CD4-positive, alpha-beta T cell treated with Interleukin-4 for 4 hours (primary cell): ENCODE results near the gene TDRD6.
"Not testable (repeated sequence)": the region's sequence is repeated elsewhere in the genome, so short reads cannot be mapped to it uniquely, and the experiment has no call there.

Experiments used
- DNase-seq: peaks from one replicate; pipeline ENCODE4 v3.0.0-alpha.2; 2020

The TDRD6 gene

DNA sequence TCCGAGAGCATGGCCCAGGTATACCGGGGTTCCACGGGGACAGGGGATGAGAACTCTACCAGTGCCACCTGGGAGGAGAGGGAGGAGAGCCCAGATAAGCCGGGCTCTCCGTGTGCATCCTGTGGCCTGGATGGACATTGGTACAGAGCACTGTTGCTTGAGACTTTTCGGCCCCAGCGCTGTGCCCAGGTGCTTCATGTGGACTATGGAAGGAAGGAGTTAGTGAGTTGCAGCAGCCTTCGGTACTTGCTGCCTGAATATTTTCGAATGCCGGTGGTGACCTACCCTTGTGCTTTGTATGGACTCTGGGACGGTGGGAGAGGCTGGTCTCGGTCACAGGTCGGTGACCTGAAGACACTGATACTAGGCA, 1.3 kb downstream of the TDRD6 start:
- no peak for DNase-seq

DNA sequence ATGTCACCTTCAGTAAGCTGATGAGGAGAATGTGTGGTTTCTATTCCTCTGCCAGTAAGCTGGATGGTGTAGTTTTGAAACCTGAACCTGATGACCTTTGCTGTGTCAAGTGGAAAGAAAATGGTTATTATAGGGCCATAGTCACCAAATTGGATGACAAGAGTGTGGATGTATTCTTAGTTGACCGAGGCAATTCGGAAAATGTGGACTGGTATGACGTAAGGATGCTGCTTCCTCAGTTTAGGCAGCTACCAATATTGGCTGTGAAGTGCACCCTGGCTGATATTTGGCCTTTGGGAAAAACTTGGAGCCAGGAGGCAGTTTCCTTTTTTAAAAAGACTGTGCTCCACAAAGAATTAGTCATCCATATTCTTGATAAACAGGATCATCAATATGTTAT, 2.0 kb downstream of the TDRD6 start:
- DNase-seq: no peak

DNA sequence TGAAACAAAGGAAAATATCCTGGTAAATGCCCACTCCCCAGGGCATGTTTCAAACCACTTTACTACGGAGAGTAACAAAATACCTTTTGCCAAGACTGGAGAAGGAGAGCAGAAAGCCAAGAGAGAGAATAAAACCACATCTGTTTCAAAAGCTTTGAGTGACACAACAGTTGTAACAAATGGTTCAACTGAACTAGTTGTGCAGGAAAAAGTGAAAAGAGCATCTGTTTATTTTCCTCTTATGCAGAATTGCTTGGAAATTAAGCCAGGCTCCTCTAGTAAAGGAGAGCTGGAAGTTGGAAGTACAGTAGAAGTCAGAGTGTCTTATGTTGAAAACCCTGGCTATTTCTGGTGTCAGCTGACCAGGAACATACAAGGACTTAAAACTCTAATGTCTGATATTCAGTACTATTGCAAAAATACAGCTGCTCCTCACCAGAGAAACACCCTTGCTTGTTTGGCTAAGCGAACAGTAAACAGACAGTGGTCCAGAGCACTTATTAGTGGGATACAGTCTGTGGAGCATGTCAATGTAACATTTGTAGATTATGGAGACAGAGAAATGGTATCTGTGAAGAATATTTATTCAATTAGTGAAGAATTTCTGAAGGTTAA, 2.6 kb downstream of the TDRD6 start:
- DNase-seq: no peak

DNA sequence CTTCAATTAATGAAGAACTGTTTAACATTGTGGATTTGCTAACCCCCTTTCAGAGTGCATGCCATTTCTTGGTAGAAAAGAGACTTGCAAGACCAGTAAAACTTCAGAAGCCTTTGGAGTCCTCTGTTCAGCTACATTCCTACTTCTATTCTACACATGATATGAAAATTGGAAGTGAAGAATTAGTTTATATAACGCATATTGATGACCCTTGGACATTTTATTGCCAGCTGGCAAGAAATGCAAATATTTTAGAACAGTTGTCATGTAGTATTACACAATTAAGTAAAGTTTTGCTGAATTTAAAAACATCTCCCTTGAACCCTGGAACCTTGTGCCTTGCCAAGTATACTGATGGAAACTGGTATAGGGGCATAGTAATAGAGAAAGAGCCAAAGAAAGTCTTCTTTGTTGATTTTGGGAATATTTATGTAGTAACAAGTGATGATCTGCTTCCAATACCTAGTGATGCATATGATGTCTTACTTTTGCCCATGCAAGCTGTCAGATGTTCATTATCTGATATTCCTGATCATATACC, 3.3 kb downstream of the TDRD6 start:
- DNase-seq: no peak

- no peak for DNase-seq
Measured at GRCh38 chr6:46699970-46700369, 12.3 kb downstream of the TDRD6 start.

GRCh38 chr6:46704562-46704961, 16.9 kb downstream of the TDRD6 start:
- DNase-seq: no peak

DNA sequence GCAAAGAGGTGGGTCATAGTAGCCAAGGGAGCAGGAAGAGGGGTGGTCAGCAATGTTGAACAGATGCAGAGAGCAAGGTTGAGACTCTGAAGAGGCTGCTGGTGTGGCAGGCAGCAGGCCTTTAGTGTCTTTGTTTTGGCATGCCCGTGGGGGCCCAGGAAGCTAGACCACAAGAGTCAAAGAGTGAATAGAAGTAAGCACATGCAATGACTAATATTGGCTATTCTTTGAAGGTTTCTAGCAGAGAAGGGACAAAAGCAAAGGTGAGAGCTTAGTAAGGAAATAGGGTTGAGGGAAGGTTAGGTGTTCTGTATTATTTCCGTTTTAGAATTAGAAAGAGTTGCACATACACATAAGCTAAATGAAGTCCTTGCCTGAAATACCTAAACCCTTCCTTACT, 18.8 kb downstream of the TDRD6 start:
- no peak for DNase-seq

- no peak for DNase-seq
Measured at GRCh38 chr6:46711491-46711890, 23.8 kb downstream of the TDRD6 start.

DNA sequence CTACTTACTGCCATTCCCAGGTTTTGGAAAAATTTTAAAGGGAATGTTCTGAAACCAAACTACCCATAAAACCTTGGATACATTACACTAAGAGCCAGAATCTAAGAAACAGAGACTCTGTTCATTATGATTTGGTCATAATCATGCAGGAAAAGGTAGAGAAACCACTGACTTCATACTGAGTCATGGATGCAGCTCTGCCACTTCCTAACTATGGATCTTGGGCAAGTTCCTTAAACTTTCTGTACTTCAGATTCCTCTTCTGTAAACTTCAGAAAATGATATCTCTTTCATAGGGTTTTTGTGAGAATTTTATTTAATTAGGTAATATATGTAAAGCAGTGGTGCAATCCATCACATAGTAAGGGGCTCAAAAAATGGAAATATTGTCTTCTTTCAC, 27.5 kb downstream of the TDRD6 start:
- no peak for DNase-seq

DNA sequence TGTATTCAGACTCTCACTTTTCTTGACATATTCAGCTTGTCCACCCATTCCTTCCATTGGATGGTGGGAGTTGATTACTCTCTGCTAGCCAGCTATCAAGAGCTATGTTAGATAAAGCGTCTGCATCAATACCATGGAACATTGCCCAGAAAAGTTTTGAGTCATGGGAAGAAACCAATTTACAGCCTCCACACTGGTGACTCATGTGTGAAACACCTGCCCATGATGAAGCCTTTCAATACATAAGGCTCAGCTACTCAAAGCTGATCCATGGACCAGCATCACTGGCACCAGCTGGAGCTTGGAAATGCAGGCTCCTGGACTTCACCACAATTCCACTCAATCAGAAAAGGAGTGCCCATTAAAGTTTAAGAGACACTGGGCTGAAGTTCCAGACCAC, 31.4 kb downstream of the TDRD6 start:
- no peak for DNase-seq

DNA sequence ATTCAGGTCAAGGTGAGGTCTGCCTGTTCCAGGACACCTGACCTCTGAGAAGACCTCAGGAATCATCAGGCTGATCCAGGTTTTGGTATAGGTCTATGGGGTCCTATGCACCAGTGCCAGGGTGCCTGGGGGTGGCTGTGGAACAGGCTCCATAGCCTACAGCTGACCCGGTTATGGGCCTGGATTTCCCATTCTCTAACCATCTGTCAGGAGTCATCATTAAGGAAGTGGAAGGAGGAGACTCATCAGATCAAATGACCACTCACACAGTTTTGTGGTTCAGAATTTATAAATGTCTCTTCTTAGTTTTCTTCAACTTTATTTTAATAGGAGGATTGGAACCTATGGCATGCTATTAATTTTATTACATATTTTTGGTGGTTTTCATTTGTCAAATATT, 32.7 kb downstream of the TDRD6 start:
- DNase-seq: no peak

DNA sequence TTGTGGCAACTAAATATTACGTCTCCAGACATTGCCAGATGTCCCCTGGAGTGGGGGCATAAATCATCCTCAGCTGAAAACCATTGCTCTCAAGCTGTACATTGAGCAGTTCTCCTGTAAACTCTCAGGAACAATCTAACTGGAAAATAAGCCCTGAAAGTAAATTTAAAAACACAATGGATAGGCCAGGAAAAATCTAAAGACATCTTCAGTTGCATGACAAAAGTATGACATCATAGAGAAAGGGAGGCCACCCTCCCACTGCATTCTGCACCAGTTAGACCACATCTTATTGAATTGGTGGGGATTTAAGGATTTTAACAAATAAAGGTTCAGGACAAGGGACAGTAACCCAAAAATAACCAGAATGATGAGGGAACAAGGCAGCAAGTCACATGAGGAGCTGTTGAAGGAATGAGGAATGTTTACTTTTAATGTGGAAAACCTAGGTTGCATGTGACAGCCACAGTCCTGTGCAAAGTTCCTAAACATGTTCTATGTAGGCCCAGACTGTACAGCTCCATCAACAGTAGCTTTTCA, 42.2 kb downstream of the TDRD6 start:
- DNase-seq: no peak

- no peak for DNase-seq
Measured at GRCh38 chr6:46730921-46731461, 43.3 kb downstream of the TDRD6 start.

DNA sequence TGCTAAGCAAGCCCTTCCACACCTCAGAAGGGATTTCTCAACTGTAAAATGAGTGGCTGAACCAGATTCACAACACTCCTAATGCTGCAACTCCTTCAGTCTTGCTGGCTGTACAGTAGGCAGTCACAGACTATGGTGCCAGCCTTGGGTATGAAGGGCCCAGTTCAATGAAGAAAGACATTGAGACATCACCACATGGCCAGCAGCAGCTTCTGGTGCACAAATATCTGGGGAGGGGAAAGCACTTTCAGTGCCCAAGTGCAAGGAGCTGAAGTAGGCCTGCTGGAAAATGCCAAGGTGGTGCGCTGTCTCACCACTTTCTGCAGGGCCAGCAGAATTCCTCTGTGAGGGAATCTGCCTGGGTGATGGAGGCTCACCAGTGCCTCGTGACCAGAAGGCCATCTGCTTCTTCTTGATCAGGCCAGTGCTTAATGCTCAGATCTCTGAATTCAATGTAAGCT, 45.7 kb downstream of the TDRD6 start:
- no peak for DNase-seq

DNA sequence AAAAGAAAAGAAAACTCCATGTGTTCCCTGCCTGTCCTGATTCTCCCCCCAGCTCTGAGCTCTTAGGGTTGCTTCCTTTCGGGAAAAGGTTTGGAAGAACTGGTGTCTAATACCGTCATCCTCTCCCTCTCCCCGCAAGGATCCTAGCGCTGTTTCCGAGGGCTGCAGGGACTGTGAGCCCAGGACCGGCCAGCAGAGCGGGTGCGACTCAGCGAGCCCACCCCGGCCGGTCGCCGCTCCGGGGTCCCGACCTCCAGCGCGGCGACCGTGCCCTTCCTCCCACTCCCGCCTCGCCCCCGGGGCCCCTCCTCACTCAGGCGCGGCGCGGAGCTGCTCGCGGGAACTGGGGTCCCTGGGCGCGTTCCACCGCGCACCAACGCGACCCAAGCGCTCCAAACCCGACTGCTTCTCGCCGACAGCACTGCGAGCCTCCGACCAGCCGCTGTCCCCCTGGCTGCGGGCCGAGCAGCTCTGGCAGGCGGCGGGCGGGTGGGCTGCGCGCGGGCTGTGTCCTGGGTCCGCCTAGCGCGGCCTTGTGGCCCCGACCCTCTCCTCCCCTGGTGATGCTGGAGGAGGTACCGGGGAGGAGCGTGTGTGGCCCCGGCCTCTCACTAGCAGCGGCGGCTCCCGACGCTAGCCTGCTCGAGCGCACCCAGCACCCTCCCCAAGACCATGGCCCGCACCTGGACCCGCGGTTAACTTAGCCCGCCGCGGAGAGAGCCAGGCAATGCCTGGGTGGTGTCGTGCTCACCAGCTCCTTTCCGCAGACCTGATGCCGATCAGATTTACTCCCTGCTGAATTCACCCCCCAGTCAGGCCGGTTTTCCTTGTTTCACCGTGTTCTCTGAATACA, 47.4 kb downstream of the TDRD6 start, which contains the start of gene PLA2G7:
Gene PLA2G7 (minus strand): TSS at position 509 of the 853 bp plus-strand sequence. CDS start 12,484 bp downstream, outside the sequence.
- DNase-seq: no peak

GRCh38 chr6:46735720-46736031, 48.0 kb downstream of the TDRD6 start:
- no peak for DNase-seq

DNA sequence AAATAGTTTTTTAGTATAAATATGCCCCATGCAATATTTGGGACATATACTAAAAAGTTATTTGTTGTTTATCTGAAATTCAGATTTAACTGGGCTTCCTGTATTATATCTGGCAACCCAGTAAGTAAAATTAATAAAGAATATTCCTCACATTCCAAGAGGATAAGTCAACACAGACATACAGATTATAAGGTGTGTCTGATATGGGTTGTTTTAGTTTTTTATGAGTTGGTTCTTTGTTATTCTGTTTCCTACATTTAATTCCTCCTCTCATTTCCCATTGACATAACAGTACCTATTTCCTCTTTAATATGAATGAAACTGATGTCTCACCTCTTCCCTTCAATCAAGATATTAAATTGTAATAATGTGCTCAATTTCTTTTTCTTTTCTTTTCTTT, 49.2 kb downstream of the TDRD6 start:
- DNase-seq: no peak

DNA sequence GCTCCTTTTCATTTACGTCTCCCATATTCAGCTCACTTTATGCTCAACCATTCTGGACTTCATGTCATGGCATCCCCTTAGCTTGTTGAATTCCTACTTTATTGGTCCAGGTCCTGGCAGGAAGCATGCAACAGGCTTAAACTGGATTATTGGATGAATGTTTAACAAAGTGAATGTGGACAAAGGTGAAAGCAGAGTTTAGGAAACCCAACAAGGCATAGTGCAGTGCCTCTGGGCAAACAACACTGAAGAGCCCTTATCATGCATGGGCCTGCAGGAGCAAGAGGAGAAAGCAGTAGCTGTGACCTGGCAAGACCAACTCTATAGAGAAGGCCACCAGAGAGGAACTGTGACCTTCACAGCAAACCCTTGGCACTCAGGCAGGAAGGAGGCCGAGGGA, 53.8 kb downstream of the TDRD6 start:
- no peak for DNase-seq

- DNase-seq: no peak
Measured at GRCh38 chr6:46741910-46742309, 54.2 kb downstream of the TDRD6 start.

DNA sequence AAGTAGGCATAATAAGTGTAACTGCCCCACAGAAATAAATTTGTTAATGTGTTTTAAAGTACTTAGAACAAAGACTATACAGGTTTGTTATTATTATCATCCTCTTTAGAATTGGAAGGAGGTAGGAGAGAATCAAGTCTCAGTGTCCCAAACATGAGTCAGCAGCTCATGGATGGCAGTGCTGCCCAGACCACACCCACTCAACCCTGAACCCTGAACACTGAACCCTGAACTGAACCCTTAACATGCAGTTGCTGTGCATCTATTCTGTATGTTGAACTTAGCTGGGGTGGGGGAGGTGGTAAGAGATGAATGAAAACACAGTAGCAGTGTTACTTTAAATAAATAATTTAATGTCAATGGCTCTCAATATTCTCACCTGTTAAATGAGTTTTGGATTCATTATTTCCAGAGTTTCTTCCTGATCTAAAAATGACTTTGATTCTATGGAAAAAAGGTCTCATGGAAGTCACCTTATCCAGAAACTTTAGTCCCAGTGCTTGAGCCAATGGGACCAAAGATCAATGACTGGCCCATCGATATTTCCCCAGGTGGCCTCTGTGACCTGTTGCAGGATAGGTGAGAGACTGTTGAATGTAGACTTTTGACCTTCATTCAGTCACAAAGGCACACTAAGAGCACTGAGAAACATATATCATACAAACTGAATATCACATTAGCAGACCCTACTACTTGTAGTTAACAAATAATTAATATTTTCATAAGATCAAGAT, 55.9 kb downstream of the TDRD6 start:
- DNase-seq: no peak

- DNase-seq: not testable (repeated sequence)
Measured at GRCh38 chr6:46744159-46744725, 56.6 kb downstream of the TDRD6 start.

GRCh38 chr6:46745973-46746372, 58.3 kb downstream of the TDRD6 start:
- no peak for DNase-seq

- DNase-seq: no peak
Measured at GRCh38 chr6:46746696-46747095, 59.0 kb downstream of the TDRD6 start, which contains the start of gene ANKRD66. TSS of gene ANKRD66 (plus strand) at chr6:46746933. CDS start at chr6:46751949, 5,016 bp downstream.
